ENCODE data around the gene MKS1. TPM values are rescaled to one million over a fixed set of nuclear protein-coding genes. Genes with fewer than 3 reads are reported as not detected.

The MKS1 gene
- total and polyA plus RNA-seq, 10 of the 15 experiments (the other 5 are each of a cell fraction or from before 2014, with no cell fraction given) = 5.7 to 21.4 (median 13.9) TPM

- Histone ChIP-seq H3K9me3 (replicated peaks; ENCODE audit: control insufficient read depth, insufficient read depth, low read length) (no peaks in the 10 kb centered on the region), H3K4me3 (no peak within 1 kb of the TSS), H3K4me2 (ENCODE audit: control insufficient read depth, insufficient read depth) (no peak within 1 kb of the TSS), H3K9ac (ENCODE audit: control insufficient read depth, insufficient read depth, low read length) (no peak within 1 kb of the TSS), H3K4me1 (ENCODE audit: control insufficient read depth, insufficient read depth, low read length) (peaks cover 5% of the 10 kb centered on the region), H3K36me3 (ENCODE audit: control insufficient read depth in 2 of 2, insufficient read depth in 2 of 2, low read length in 1 of 2) (no peaks in the 10 kb centered on the region), H3K27me3 (replicated peaks in 1 of 2; ENCODE audit: control insufficient read depth in 2 of 2, insufficient read depth in 2 of 2, low read length in 1 of 2) (peaks cover 0 to 3% of the 10 kb centered on the region in 2 experiments; a peak in 2 of 4 replicates), H4K20me1 (ENCODE audit: control insufficient read depth, insufficient read depth) (no peaks in the 10 kb centered on the region), H2AFZ (ENCODE audit: control insufficient read depth, low read depth, low read length) (no peak within 1 kb of the TSS), H3K27ac (ENCODE audit: control insufficient read depth, insufficient read depth) (no peak within 1 kb of the TSS), H3K79me2 (ENCODE audit: control insufficient read depth, insufficient read depth, low read length) (no peaks in the 10 kb centered on the region)
- WGBS (ENCODE audit: insufficient coverage, insufficient replicate concordance, low lambda C conversion rate, missing lambda C conversion rate) = 59% methylated on average over 5 of the region's 5 CpGs
- ATAC-seq (no peak), FAIRE-seq (no peak), DNase-seq (ENCODE audit: low read depth, low spot score) (no peak)
- SMC1A ChIA-PET (ENCODE audit: uncharacterized antibody, unreplicated experiment) = interaction anchor here (0.6 to 3.1 kb wide), 4 partner anchors 11 to 1330 kb away, joined by 3 to 23 read pairs (median 3); no protein-coding TSS in a partner anchor
- CTCF ChIA-PET = interaction anchor here (1.0 to 5.3 kb wide), 4 partner anchors 9 to 37 kb away, joined by 3 to 29 read pairs (median 16); no protein-coding TSS in a partner anchor
- RAD21 ChIA-PET (ENCODE audit: unreplicated experiment) = interaction anchor here (0.6 to 1.3 kb wide), 3 partner anchors 8 to 394 kb away, joined by 3 read pairs; no protein-coding TSS in a partner anchor
- TF ChIP-seq MYB (IDR thresholded peaks at IDR 0.05; ENCODE audit: borderline replicate concordance, low read depth, low read length) (no peak), SREBF2 (IDR thresholded peaks at IDR 0.05; ENCODE audit: low read length) (no peak), NR2F1 (conservative IDR thresholded peaks at IDR 0.05) (no peak), PKNOX1 (IDR thresholded peaks at IDR 0.05) (no peak), NFIC (IDR thresholded peaks at IDR 0.05; ENCODE audit: low read depth, low read length) (no peak), ZSCAN29 (IDR thresholded peaks at IDR 0.05) (no peak), SUPT20H (IDR thresholded peaks at IDR 0.05; ENCODE audit: borderline replicate concordance, control insufficient read depth, low read depth, low read length) (no peak), RELB (IDR thresholded peaks at IDR 0.05; ENCODE audit: low read depth) (no peak), CHD1 (IDR thresholded peaks at IDR 0.05; ENCODE audit: low read depth, low read length) (no peak), STAT1 (conservative IDR thresholded peaks at IDR 0.05) (no peak), RAD51 (IDR thresholded peaks at IDR 0.05) (no peak), YBX1 (IDR thresholded peaks at IDR 0.05) (no peak), TAF1 (IDR thresholded peaks at IDR 0.05; ENCODE audit: borderline replicate concordance, low read depth, low read length) (no peak), ZBTB4 (CRISPR knock-in tag; IDR thresholded peaks at IDR 0.05) (no peak), GATAD2B (conservative IDR thresholded peaks at IDR 0.05; ENCODE audit: low read depth) (no peak)
- in situ Hi-C loops (cut with MboI) (no loop called here), intact Hi-C loops (cut with micrococcal nuclease; ENCODE audit: unreplicated experiment) (no loop called here)
- BruUV-seq (replicated peaks) = no TSS peak
- POLR2A ChIA-PET = interaction anchor here (1.0 to 1.9 kb wide), 2 partner anchors 10 to 12 kb away, joined by 4 to 6 read pairs; no protein-coding TSS in a partner anchor
These were observed 19.1 kb upstream of the MKS1 start, which contains the start of gene LPO for GRCh38 chr17:58238147-58238634. Gene LPO, plus strand, starts transcription at chr17:58238584. Its CDS starts 4,396 bp downstream, at chr17:58242980.

Data from GM12878 (cell line).